H1 (cell line): ENCODE data around the gene BSX. TPM values are rescaled to one million over a fixed set of nuclear protein-coding genes. Genes with fewer than 3 reads are reported as not detected.

Experiments used
- CHD7 ChIP-seq: fragments of 300-600 bp; sonication (generic); IDR thresholded peaks from 2 replicates; pipeline ENCODE4 v1.7.1; 2012; ENCODE audit warnings: low read length, moderate library complexity, mild to moderate bottlenecking, inconsistent platforms; ENCODE audit not compliant: insufficient replicate concordance
- KDM1A ChIP-seq: fragments of 200-600, 300-600 bp; sonication (generic); IDR thresholded peaks from 2 replicates; pipeline ENCODE4 v1.7.1; 2016; ENCODE audit warnings: mild to moderate bottlenecking, low read length, borderline replicate concordance
- NANOG ChIP-seq: IDR thresholded peaks from 2 replicates; pipeline ENCODE4 v1.6.1; 2011; ENCODE audit warnings: low read length, low read depth, mild to moderate bottlenecking, inconsistent platforms; ENCODE audit not compliant: insufficient read depth, poor library complexity, severe bottlenecking
- POU5F1 ChIP-seq: IDR thresholded peaks from 2 replicates; pipeline ENCODE4 v1.6.1; 2011; ENCODE audit warnings: low read depth, mild to moderate bottlenecking, low read length, moderate library complexity
- SIN3A ChIP-seq, 2 experiments: IDR thresholded peaks in 1 of 2; conservative IDR thresholded peaks in 1 of 2; 2 replicates each; pipeline ENCODE4 v1.6.1; 2011 to 2012; ENCODE audit warnings: low read length in 2 of 2, improper control_type of control experiment in 1 of 2, low read depth in 1 of 2, mild to moderate bottlenecking in 1 of 2
- TAF7 ChIP-seq: optimal IDR thresholded peaks from 2 replicates; pipeline ENCODE3; 2011; ENCODE audit warnings: low read depth, mild to moderate bottlenecking, inconsistent platforms, low read length, moderate library complexity, borderline replicate concordance
- TEAD4 ChIP-seq: IDR thresholded peaks from 2 replicates; pipeline ENCODE4 v1.6.1; 2012; ENCODE audit warnings: low read depth, low read length, inconsistent platforms, mixed read lengths
- YY1 ChIP-seq: IDR thresholded peaks from 2 replicates; pipeline ENCODE4 v1.6.1; 2011; ENCODE audit warnings: low read depth, mild to moderate bottlenecking, low read length
- polyA plus RNA-seq, 7 experiments: library from polyadenylated mRNA; depleted of rRNA in 3 of 7; stranded (reverse) in 5 of 7; unstranded in 2 of 7; fragments of >200 nt in 5 of 7; fragments of 200-250 nt in 2 of 7; gene quantifications; 1 replicate in 5 of 7; 2 replicates in 1 of 7; 4 replicates in 1 of 7; pipeline versions ENCODE4 v1.2.1 to v1.2.3, GENCODE V29; 2011 to 2013; ENCODE audit warnings: missing spikeins in 2 of 7, mixed read lengths in 2 of 7
- total RNA-seq: library from RNA; stranded (reverse); fragmentation: NEBNext Ultra II Directional; extraction: Animal tissue kit (Norgen Biotek cat#: 25700); gene quantifications from 2 replicates; pipeline ENCODE4 v1.2.1, GENCODE V29; 2021

Gene BSX
- total and polyA plus RNA-seq, 2 of the 8 experiments (the other 6 are each of a cell fraction or from before 2014, with no cell fraction given) = not detected

GRCh38 chr11:122995526-122995925 lies 13.9 kb upstream of the BSX start (continued):
- TF ChIP-seq CHD7 = no peak
- TF ChIP-seq TAF7 = no peak
- no peak for TF ChIP-seq NANOG
- no peak for TF ChIP-seq YY1
- no peak for TF ChIP-seq KDM1A
- TF ChIP-seq SIN3A (conservative IDR thresholded peaks at IDR 0.05 in 1 of 2, IDR thresholded peaks at IDR 0.05 in 1 of 2; ENCODE audit: low read depth in 1 of 2, low read length in 2 of 2) = no peak
- TF ChIP-seq TEAD4 = no peak
- no peak for TF ChIP-seq POU5F1
